Measurements from ENCODE around the gene SPARCL1. TPM values are rescaled to one million over a fixed set of nuclear protein-coding genes. Genes with fewer than 3 reads are reported as not detected.
"Not testable (repeated sequence)": the region's sequence is repeated elsewhere in the genome, so short reads cannot be mapped to it uniquely, and the experiment has no call there.

The SPARCL1 gene
- total and polyA plus RNA-seq, 5 donors, result 343 to 492 (median 365) TPM

- DNase-seq (no peak), ATAC-seq (peak; percentile 48 to 64)
- Histone ChIP-seq H3K4me1 (ENCODE audit: control insufficient read depth, insufficient read depth, low read length) (peaks cover 5% of the 10 kb centered on the region), H3K27me3 (ENCODE audit: control insufficient read depth, insufficient read depth) (no peaks in the 10 kb centered on the region), H3K4me3 (ENCODE audit: low read length) (no peak overlapping the region), H3K27ac (ENCODE audit: low read length) (peak overlapping the region; percentile 32), H3K9me3 (ENCODE audit: control insufficient read depth, low read length) (no peaks in the 10 kb centered on the region)
- intact Hi-C loops (cut with DNase I), result no loop called here
Measured at GRCh38 chr4:87502580-87503238, 26.5 kb downstream of the SPARCL1 start.

DNA sequence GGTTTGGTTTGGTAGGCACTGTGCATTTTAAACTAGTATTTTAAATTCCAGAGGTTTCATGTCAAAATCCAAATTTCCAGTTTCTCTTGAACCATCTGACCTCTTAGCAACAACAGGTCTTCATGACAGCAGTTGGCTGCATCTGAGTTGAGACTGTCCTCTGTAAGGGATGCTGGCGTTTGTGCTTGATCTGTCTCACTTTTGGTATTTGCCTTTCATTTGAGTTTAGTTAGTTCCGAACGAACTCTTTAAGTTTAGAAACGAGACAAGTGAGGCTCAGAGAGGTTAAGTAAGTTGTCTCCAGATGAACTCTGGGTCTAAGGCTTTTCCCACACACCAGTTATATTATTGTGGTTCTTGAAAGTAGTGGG lies 29.1 kb downstream of the SPARCL1 start:
- DNase-seq (no peak), ATAC-seq (no peak)
- WGBS, result 76% methylated on average over 4 of the region's 4 CpGs
- H3K4me1 ChIP-seq (ENCODE audit: control insufficient read depth, insufficient read depth, low read length), result peaks cover 2% of the 10 kb centered on the region
- H3K9me3 ChIP-seq (ENCODE audit: control insufficient read depth, low read length), result no peaks in the 10 kb centered on the region
- intact Hi-C loops (cut with DNase I), result no loop called here
- H3K27ac ChIP-seq (ENCODE audit: low read length), result no peak overlapping the region
- H3K27me3 ChIP-seq (ENCODE audit: control insufficient read depth, insufficient read depth), result no peaks in the 10 kb centered on the region
- H3K4me3 ChIP-seq (ENCODE audit: low read length), result no peak overlapping the region

GRCh38 chr4:87499403-87500091 lies 29.6 kb downstream of the SPARCL1 start:
- Histone ChIP-seq H3K27ac (ENCODE audit: low read length) (no peak overlapping the region), H3K4me1 (ENCODE audit: control insufficient read depth, insufficient read depth, low read length) (peaks cover 2% of the 10 kb centered on the region), H3K4me3 (ENCODE audit: low read length) (no peak overlapping the region), H3K27me3 (ENCODE audit: control insufficient read depth, insufficient read depth) (no peaks in the 10 kb centered on the region), H3K9me3 (ENCODE audit: control insufficient read depth, low read length) (no peaks in the 10 kb centered on the region)
- WGBS, result 63% methylated on average over 7 of the region's 7 CpGs
- intact Hi-C loops (cut with DNase I), result no loop called here
- DNase-seq, result no peak
- ATAC-seq, result no peak

DNA sequence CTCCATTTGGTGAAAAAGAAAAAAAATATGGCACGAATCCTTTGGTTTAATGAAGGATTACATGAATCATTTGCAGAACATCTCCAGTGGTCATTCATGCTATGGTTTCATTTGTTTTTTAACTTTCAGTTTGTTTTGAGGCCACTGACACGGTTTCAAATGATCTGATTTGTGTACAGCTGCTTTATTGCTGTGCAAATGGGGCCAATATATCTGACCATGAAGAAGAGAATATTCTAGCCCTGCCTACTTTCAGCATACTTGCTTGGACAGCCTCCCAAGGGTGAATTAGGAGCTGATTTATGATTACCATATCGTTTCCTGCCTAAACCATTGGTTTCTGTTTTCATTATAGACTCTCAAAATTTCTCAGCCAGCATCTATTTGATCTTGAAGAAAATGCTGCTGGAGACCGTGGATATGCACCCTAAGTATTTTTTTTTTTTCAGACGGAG lies 30.7 kb downstream of the SPARCL1 start:
- ATAC-seq (peak; percentile 12 to 20), DNase-seq (no peak)
- Histone ChIP-seq H3K27me3 (ENCODE audit: control insufficient read depth, insufficient read depth) (no peaks in the 10 kb centered on the region), H3K9me3 (ENCODE audit: control insufficient read depth, low read length) (no peaks in the 10 kb centered on the region), H3K4me1 (ENCODE audit: control insufficient read depth, insufficient read depth, low read length) (peaks cover 3% of the 10 kb centered on the region), H3K27ac (ENCODE audit: low read length) (peak overlapping the region; percentile 52), H3K4me3 (ENCODE audit: low read length) (no peak overlapping the region)
- WGBS, result 37% methylated on average over 5 of the region's 5 CpGs
- intact Hi-C loops (cut with DNase I), result no loop called here

- intact Hi-C loops (cut with DNase I), result no loop called here
- DNase-seq (peak in 1 of 3 donors; percentile 41), ATAC-seq (peak; percentile 35 to 47)
- peak overlapping the region; percentile 45 for H3K27ac ChIP-seq (ENCODE audit: low read length)
- H3K27me3 ChIP-seq (ENCODE audit: control insufficient read depth, insufficient read depth), result no peaks in the 10 kb centered on the region
- 76% methylated on average over 3 of the region's 3 CpGs for WGBS
- peaks cover 7% of the 10 kb centered on the region for H3K4me1 ChIP-seq (ENCODE audit: control insufficient read depth, insufficient read depth, low read length)
- H3K4me3 ChIP-seq (ENCODE audit: low read length), result no peak overlapping the region
- H3K9me3 ChIP-seq (ENCODE audit: control insufficient read depth, low read length), result no peaks in the 10 kb centered on the region
Measured at GRCh38 chr4:87497578-87497977, 31.6 kb downstream of the SPARCL1 start.

DNA sequence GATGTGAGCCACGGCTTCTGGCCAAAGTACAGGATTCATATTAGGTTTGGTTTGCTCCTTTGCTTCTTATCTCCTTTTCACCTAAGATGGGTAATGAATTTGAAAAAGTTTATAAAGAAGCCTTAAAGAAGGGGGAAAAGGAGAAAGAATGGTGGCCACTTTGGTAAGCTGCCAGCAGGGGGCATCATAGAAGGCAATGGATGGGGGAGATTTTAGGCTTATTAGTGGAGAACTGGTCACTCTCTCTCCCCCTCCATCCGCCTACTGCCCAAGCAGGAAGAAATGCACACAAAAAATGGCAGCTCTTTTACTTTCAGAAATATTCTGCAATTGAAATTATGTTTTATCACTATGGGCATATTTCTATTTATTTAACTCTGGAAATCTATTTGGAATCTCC lies 32.0 kb downstream of the SPARCL1 start:
- Histone ChIP-seq H3K27me3 (ENCODE audit: control insufficient read depth, insufficient read depth) (no peaks in the 10 kb centered on the region), H3K4me3 (ENCODE audit: low read length) (no peak overlapping the region), H3K9me3 (ENCODE audit: control insufficient read depth, low read length) (no peaks in the 10 kb centered on the region), H3K27ac (ENCODE audit: low read length) (no peak overlapping the region), H3K4me1 (ENCODE audit: control insufficient read depth, insufficient read depth, low read length) (peaks cover 7% of the 10 kb centered on the region)
- WGBS, result 86% methylated on average over 2 of the region's 2 CpGs
- no peak for ATAC-seq
- intact Hi-C loops (cut with DNase I), result no loop called here
- peak in 1 of 3 donors; percentile 45 for DNase-seq

GRCh38 chr4:87493115-87493514 lies 36.1 kb downstream of the SPARCL1 start:
- Histone ChIP-seq H3K4me1 (ENCODE audit: control insufficient read depth, insufficient read depth, low read length) (peaks cover 5% of the 10 kb centered on the region), H3K9me3 (ENCODE audit: control insufficient read depth, low read length) (no peaks in the 10 kb centered on the region), H3K27me3 (ENCODE audit: control insufficient read depth, insufficient read depth) (no peaks in the 10 kb centered on the region), H3K27ac (ENCODE audit: low read length) (peak overlapping the region; percentile 45), H3K4me3 (ENCODE audit: low read length) (no peak overlapping the region)
- ATAC-seq (no peak), DNase-seq (no peak)
- WGBS, result 74% methylated on average over 3 of the region's 3 CpGs
- intact Hi-C loops (cut with DNase I), result no loop called here

DNA sequence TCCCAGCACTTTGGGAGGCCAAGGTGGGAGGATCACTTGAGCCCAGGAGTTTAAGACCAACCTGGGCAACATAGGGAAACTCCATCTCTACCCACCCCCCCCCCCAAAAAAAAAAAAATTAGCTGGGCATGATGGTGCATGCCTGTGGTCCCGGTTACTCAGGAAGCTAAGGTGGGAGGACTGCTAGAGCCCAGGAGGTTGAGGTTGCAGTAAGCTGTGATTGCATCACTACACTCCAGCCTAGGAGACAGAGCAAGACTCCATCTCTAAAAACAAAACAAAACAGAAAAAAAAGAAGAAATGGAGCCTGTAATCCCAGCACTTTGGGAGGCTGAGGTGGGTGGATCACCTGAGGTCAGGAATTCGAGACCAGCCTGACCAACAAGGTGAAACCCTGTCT lies 37.3 kb downstream of the SPARCL1 start:
- H3K9me3 ChIP-seq (ENCODE audit: control insufficient read depth, low read length); H3K4me3 ChIP-seq (ENCODE audit: low read length); H3K4me1 ChIP-seq (ENCODE audit: control insufficient read depth, insufficient read depth, low read length); H3K27me3 ChIP-seq (ENCODE audit: control insufficient read depth, insufficient read depth); intact Hi-C loops (cut with DNase I); H3K27ac ChIP-seq (ENCODE audit: low read length); ATAC-seq; DNase-seq: not testable (repeated sequence)
- WGBS, result 84% methylated on average over 2 of the region's 2 CpGs

DNA sequence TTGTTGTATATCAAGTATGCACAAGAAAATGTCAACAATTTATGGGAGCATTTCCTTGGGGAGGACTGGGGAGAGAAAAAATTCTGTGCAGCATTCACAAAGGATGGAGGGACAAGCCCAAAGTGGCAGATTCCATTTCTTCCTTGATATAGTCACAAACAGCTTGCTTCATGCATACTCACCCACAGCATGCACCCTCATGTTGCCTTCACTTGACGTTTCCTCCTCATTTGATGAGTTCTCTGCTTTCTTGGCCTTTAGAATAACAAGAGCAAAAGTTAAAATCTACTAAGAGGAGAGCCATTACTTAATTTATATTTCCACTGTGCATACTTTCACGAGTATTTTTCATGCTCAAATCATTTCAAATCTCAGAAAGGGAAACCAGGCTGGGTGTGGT lies 37.7 kb downstream of the SPARCL1 start:
- no peak overlapping the region for H3K27ac ChIP-seq (ENCODE audit: low read length)
- WGBS, result 76% methylated on average over 2 of the region's 2 CpGs
- intact Hi-C loops (cut with DNase I), result no loop called here

GRCh38 chr4:87490664-87491369 lies 38.4 kb downstream of the SPARCL1 start:
- Histone ChIP-seq H3K4me1 (ENCODE audit: control insufficient read depth, insufficient read depth, low read length) (peaks cover 5% of the 10 kb centered on the region), H3K9me3 (ENCODE audit: control insufficient read depth, low read length) (no peaks in the 10 kb centered on the region), H3K27ac (ENCODE audit: low read length) (no peak overlapping the region), H3K4me3 (ENCODE audit: low read length) (no peak overlapping the region), H3K27me3 (ENCODE audit: control insufficient read depth, insufficient read depth) (no peaks in the 10 kb centered on the region)
- intact Hi-C loops (cut with DNase I), result no loop called here
- ATAC-seq, result no peak
- WGBS, result 44% methylated on average over 1 of the region's 1 CpG
- no peak for DNase-seq

More for the DNA sequence above, 37.7 kb downstream of the SPARCL1 start:
- DNase-seq (no peak), ATAC-seq (no peak)
- Histone ChIP-seq H3K27me3 (ENCODE audit: control insufficient read depth, insufficient read depth) (no peaks in the 10 kb centered on the region), H3K9me3 (ENCODE audit: control insufficient read depth, low read length) (no peaks in the 10 kb centered on the region), H3K4me3 (ENCODE audit: low read length) (no peak overlapping the region), H3K4me1 (ENCODE audit: control insufficient read depth, insufficient read depth, low read length) (peaks cover 5% of the 10 kb centered on the region)

DNA sequence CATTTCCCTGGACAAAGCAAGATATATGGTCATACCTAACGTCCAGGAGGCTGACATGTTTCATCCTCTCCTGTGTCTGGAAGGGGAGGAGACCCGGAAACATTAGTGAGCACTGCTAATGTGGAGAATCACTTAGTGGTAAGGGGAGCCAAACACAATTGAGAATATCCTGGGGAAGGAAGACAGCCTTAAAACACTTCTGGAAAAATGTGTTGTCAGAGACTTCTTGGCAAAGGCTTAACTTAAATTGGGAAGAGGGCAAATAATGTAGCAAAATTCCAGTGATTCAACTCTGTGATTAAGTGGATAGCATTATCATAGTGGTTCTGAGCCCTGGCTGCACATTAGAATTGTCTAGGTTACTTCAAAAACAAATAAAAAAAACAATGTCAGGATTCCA lies 39.5 kb downstream of the SPARCL1 start:
- no peak for DNase-seq
- intact Hi-C loops (cut with DNase I), result no loop called here
- WGBS, result 61% methylated on average over 2 of the region's 2 CpGs
- Histone ChIP-seq H3K4me3 (ENCODE audit: low read length) (no peak overlapping the region), H3K27ac (ENCODE audit: low read length) (no peak overlapping the region), H3K27me3 (ENCODE audit: control insufficient read depth, insufficient read depth) (no peaks in the 10 kb centered on the region), H3K4me1 (ENCODE audit: control insufficient read depth, insufficient read depth, low read length) (peaks cover 5% of the 10 kb centered on the region), H3K9me3 (ENCODE audit: control insufficient read depth, low read length) (no peaks in the 10 kb centered on the region)
- peak; percentile 75 to 96 for ATAC-seq
